Omental fat pad (tissue), 4 donors: ENCODE measurements around the gene TAOK2. TPM values are rescaled to one million over a fixed set of nuclear protein-coding genes. Genes with fewer than 3 reads are reported as not detected.
A peak's percentile ranks its signal among the peaks of the same experiment; 100 is the strongest.
"Not testable (repeated sequence)": the region's sequence is repeated elsewhere in the genome, so short reads cannot be mapped to it uniquely, and the experiment has no call there.

Experiments
- ATAC-seq: fragments of 150-250 bp; one replicate; pipeline ENCODE4 v1.9.1; 2016; ENCODE audit warnings: mild to moderate bottlenecking, moderate library complexity; ENCODE audit not compliant: low FRiP score
- DNase-seq: peaks from one replicate; pipeline ENCODE4 v3.0.0-alpha.2; 2019; ENCODE audit warnings: low spot score
- CTCF ChIP-seq, 3 donors: fragments of 450-650 bp; IDR thresholded peaks; one replicate each; pipeline ENCODE4 v1.5.1; 2016 to 2017; ENCODE audit warnings: antibody characterized with exemption in 3 of 3, mild to moderate bottlenecking in 3 of 3, moderate library complexity in 2 of 3
- total RNA-seq, 4 donors: library from RNA; depleted of rRNA; stranded (reverse); fragments of >200 nt; gene quantifications; one replicate each; pipeline ENCODE4 v1.1.0, GENCODE V29; 2016

The TAOK2 gene
- total RNA-seq, 4 donors from 2014 or later: 25.1 to 90.0 (median 43.2) TPM

- DNase-seq (no peak), ATAC-seq (no peak)
- TF ChIP-seq CTCF (IDR thresholded peaks at IDR 0.05): no peak
Observed at GRCh38 chr16:29959293-29959692, 14.4 kb upstream of the TAOK2 start.

GRCh38 chr16:29959821-29960220 lies 13.8 kb upstream of the TAOK2 start:
- not testable (repeated sequence) for ATAC-seq, DNase-seq

- ATAC-seq (no peak), DNase-seq (no peak)
- TF ChIP-seq CTCF (IDR thresholded peaks at IDR 0.05): no peak
Observed at GRCh38 chr16:29961127-29961478, 12.6 kb upstream of the TAOK2 start.

- TF ChIP-seq CTCF (IDR thresholded peaks at IDR 0.05): peak in 2 of 3 donors; percentile 32 to 52
- DNase-seq: peak; percentile 57
- ATAC-seq: peak; percentile 98
Observed at GRCh38 chr16:29961479-29962343, 12.0 kb upstream of the TAOK2 start, which contains the start of gene TMEM219. Gene TMEM219, plus strand, starts transcription at chr16:29962079. Its CDS starts 1,065 bp downstream, at chr16:29963144.

GRCh38 chr16:29962344-29962994 lies 11.2 kb upstream of the TAOK2 start:
- DNase-seq: no peak
- no peak for TF ChIP-seq CTCF (IDR thresholded peaks at IDR 0.05)
- peak; percentile 35 for ATAC-seq

- DNase-seq (no peak), ATAC-seq (no peak)
- no peak for TF ChIP-seq CTCF (IDR thresholded peaks at IDR 0.05)
Observed at GRCh38 chr16:29963021-29963743, 10.5 kb upstream of the TAOK2 start.

GRCh38 chr16:29968205-29968604 lies 5.5 kb upstream of the TAOK2 start:
- no peak for ATAC-seq
- no peak for TF ChIP-seq CTCF (IDR thresholded peaks at IDR 0.05)

More at GRCh38 chr16:29968205-29968604, 5.5 kb upstream of the TAOK2 start:
- DNase-seq: no peak
